ENCODE measurements around the gene TMEM94.

GRCh38 chr17:75498039-75498725 is 41.7 kb downstream of the TMEM94 start:
- TF ChIP-seq CTCF (IDR thresholded peaks at IDR 0.05; ENCODE audit: low read length) (no peak), EZH2 (IDR thresholded peaks at IDR 0.05; ENCODE audit: borderline replicate concordance, low read length) (no peak)

All from OCI-LY1 (cell line).